ENCODE measurements around the gene CBFA2T3. TPM values are rescaled to one million over a fixed set of nuclear protein-coding genes. Genes with fewer than 3 reads are reported as not detected.
A peak's percentile ranks its signal among the peaks of the same experiment; 100 is the strongest.

Gene CBFA2T3
- total RNA-seq, 1 experiment from 2014 or later = not detected

DNA sequence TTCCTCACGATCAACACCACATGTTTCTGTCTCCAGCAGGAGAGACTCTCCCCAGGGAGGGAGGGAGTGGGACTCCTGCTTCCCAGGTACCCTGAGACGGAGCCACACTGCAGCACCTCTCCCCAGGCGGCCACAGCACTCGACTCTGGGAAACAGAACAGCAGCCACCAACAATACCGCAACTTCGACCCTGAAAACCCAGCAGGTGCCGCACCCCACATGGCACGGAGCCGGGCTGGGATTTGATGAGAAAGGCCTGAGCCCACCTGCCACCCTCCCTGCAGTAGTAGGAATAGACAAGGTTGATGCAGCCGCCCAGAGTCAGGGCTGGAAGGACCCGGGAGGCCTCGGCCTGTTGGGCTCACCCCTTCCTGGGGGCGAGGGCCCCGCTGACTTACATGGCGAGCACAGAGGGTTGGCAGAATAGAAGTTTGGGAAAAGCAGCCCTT lies 134.7 kb downstream of the CBFA2T3 start:
- DNase-seq (ENCODE audit: low spot score) = no peak

DNA sequence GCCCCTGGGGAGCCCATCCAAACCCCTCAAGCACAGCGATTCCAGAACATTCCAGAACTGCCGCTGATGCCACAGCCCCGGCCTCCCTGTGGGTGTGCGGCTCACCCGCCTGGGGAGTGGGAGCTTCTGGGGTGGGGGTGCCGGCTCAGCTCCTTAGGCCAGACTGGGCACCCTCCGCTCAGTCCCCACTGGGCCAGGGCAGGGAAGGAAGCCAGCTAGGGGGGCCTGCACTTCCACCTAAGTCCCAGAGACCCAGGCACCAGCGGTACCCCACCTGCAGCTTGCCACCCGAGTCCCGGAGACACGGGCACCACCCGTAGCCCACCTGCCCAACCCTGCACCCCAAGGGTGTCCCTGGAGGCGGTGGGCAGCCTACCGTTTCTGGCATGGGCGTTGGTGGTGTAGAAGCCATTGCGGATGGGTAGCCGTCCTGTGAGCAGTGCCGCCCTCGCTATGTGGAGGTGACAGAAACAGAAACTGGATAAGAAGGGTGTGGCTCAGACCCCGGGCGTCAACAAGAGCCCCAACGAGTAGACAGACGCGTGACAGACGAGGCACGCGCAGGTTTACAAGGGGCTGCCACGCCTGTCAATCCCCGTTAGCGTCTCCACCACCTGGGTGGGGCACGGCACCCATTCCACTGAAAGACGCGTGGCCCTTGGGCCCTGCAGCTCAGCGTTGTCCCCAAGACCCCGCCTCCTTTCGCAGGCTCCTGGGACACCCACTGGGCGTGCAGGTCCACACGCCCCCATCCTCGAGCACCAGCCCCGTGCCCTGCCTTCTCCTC lies 135.3 kb downstream of the CBFA2T3 start:
- DNase-seq (ENCODE audit: low spot score) = no peak

DNA sequence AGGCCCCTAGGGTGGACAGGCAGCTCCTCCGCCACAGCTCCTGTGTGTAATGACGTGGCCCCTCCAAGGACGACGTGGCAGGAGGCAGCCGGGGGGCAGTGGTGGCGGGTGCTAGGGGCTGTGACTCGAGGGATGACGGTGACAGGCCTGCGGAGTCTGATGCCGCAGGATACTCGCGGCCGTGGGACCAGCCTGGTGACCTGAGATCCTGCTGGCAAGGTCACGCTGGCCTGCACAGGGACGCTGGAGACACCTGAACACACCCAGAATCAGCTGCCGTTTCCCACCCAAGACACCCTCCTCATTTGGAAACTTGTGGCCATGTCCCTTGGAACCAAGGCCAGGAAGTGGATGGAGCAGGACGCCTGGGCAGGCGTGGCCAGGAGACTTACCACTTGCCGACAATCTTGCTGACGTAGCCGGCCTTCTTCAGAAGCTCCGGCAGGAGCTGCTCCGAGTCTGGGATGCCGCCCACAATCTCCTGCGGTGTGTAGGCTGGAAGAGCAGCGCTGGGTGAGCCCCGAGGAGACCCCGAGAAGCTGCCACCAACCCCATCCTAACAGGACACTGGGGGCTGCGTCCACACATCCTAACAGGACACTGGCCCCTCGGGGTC lies 136.3 kb downstream of the CBFA2T3 start:
- DNase-seq (ENCODE audit: low spot score) = no peak

DNA sequence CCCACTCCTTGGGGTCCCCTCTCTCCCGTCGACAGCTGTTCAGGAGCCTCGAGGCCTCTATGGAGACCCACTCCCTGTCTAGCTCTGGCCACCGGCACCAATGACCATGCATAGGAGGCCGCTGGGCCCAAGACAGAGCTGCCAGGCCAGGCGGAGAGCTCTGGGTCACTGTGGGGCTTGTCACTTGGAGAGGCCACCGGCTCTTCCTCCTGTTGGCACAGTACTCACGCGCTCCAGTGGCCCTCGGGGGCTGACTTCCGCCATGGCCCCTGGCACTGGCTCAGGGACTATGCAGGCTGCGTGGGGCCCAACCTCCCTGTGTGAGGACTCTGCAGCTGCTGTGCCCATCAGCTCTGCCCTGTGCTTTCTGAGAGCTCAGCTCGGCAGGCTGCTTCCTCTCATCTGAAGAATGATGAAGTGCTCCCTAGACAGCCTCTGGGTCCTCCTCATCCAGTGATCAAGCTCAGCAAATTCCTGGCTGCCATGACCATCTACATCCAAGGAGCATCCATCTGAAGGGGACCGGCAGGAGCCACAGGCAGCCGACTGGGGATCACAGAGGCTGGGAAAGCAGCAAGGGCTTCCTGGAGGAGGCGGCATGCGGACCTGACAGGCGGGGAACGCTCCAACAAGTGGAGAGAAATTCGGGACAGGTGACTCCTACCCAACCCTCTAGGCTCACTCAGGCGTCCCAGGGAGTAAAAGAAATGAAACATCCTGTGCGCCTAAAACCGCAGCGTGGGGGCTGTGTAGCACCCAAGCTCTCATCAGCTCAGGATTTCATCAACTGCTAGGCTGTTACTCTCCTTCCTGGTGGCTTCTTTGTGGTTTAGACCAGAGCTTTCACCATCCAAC lies 137.0 kb downstream of the CBFA2T3 start:
- DNase-seq (ENCODE audit: low spot score) = no peak

DNA sequence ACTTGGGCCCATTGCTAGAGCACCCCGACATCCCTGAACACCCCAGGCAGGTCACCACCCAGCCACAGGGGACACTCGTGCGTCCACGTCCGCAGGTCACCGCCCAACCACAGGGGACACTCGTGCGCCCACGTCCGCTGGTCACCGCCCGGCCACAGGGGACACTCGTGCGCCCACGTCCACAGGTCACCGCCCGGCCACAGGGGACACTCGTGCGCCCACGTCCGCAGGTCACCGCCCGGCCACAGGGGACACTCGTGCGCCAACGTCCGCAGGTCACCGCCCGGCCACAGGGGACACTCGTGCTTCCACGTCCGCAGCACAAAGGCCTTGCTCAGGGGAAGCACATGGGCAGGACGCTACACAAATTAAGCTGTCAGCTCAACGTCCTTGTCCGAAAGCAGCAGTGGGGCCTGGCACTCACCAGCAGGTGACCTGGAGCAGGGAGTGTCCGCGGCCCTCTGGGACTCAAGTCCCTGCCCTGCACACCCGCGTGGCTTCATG lies 137.9 kb downstream of the CBFA2T3 start:
- DNase-seq (ENCODE audit: low spot score) = no peak

DNA sequence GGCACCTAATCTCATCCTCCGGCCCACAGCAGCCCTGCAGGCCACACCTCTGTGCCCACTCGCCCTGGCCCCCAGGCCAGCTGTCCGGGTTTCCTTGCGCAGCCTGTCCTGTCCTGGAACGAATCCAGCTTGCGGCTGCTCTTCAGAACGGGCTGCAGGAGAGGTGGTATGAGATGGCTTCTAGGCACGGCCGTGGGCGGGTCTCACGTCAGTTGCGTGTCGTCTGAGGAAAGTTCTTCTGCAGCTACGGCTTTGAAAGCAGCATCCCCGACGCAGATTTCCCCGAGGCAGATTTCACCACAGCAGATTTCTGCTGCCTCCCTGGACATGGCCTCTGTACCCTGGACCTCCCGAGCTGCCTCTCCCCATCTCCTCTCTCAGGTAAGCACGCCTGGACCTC lies 138.4 kb downstream of the CBFA2T3 start:
- no peak for DNase-seq (ENCODE audit: low spot score)

DNA sequence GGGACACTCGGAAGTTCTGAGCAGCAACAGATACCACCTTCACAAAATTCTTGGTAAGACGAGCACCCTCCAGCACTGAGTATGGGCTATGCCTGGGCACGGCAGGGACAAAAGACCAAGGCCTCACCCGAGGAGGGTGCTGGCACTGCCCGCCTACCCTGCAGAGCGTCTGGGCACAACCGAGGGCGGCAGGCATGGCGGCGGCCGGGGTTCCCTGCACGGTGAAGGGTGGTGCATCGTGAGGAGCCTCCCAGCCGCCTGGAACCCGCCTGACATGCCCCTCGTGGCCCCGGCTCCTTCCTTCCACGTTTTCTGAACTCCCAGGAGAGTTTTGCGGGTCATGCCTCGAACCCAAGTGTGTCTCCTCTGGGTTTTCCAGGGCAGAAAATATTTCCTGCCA lies 139.2 kb downstream of the CBFA2T3 start:
- DNase-seq (ENCODE audit: low spot score) = no peak

DNA sequence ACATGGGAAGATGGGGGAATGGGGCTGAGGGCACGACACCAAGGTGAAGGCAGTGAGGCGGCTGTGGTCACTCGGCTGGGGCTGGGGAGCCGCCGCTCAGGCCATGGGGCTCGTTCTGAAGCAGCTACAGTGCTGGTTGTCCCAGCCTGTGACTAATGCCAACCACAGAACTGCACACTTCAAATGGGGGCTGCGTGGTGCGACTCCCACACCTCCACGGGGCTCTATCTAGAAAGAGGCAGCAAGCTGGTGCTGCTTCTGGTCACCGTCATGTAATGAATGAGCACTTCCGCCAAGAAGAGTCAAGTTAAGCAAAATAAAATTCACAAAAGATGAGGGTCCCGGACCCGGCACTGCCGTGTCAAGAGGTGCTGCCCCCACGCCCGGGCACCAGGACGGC lies 140.2 kb downstream of the CBFA2T3 start:
- DNase-seq (ENCODE audit: low spot score) = no peak

DNA sequence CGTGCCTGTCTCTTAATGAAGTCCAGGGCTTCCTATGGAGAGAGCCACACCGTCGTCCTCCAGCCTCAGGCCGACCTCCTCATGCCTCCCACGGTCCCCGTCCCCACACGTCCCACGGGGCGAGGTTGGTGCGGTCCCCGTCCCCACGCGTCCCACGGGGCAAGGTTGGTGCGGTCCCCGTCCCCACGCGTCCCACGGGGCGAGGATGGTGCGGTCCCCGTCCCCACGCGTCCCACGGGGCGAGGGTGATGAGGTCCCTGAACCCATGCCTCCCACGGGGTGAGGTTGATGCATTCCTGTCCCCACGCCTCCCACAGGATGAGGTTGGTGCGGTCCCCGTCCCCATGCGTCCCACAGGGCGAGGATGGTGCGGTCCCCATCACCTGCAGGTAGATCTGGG lies 141.2 kb downstream of the CBFA2T3 start:
- no peak for DNase-seq (ENCODE audit: low spot score)

DNA sequence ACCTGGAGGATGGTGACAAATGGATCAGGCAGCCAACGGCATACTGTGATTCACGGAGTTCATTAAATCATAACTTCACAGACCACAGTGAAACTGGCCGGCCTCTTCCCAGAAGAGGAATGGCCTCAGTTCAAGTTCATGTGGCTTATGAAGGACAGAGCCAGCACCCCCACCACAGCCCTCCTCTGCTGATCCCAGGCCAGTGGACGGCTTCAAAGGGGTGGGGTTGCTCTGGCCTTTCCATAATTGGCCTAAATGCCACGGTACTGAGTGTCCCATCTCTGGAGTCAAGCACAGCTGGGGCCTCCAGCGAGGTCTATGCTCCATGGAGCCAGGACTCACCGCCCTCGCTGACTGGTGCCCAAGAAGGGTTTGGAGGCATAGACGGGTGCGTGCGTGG lies 141.6 kb downstream of the CBFA2T3 start:
- no peak for DNase-seq (ENCODE audit: low spot score)

DNA sequence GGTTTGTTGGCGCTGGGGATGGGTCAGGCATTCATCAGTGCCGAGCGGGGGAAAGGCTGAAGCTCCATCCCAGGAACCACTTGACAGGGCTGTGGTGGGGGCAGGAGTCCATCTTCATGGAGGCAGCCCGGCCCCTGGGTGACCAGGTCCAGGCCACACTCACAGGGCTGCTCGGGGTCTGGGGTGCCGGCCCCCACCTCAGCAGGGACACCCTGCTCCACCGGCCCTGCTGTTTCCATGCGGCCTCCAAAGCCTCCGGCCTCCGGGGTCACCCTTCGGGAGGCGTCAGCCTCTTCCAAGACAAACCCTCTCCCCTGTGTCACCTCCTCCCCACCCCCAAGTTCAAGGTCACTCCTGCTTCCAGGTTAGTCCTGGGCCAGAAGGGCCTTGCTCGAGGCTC lies 142.3 kb downstream of the CBFA2T3 start:
- no peak for DNase-seq (ENCODE audit: low spot score)

DNA sequence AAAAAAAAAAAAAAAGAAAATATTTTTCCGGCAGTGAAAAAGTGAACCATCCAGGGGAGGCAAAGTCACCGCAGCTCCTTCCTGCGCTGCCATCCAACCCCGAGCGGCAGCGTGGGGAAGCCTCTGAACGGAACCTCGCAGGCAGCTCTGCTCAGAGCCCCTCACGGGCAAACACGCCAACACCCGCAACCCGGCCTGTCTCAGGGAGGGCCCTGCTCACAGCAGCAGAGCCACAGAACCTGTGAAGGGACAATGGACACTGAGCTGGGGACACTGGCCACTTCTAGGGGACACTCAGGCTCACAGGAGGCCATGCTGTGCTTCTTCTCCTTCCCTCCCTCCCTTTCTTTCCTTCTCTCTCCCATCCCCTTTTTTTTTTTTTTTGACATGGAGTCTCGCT lies 143.9 kb downstream of the CBFA2T3 start:
- no peak for DNase-seq (ENCODE audit: low spot score)

DNA sequence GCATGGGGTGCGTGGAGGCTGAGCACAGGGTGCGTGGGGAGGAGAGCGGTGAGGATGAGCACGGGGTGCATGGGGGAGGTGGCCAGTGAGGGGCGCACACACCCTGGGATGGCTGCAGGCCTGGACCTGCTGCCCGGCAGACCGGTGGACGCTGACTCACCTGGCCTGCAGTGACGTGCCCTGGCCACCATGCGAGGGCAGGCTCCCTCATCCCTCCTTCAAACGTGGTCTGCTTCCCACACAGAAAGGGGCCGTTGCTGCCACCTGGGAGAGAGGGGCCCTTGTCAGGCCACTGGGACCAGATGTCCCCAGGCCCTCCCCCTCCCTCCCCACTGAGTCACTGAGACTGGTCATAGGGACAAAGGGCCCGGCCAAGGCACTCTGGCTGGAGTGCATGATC lies 145.2 kb downstream of the CBFA2T3 start:
- DNase-seq (ENCODE audit: low spot score) = peak; percentile 35

DNA sequence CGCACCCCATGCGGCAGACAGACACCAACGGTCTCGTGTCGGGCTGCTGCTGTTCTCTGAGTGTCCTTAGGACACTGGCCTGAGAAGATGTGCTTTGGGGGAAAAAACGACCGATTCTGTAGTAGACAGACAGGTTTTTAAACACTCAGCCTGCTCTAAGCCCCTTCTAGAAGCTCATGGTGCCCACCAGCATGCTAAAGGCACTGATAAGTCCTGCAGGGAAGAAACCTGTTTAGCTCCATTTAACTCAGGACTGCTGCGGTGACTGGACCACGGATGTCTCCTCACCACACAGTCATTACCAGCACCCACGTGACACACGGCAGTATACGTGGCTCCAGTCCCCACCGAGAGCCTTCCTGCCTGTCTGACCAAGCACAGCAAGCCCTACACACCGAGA lies 146.2 kb downstream of the CBFA2T3 start:
- DNase-seq (ENCODE audit: low spot score) = no peak

DNA sequence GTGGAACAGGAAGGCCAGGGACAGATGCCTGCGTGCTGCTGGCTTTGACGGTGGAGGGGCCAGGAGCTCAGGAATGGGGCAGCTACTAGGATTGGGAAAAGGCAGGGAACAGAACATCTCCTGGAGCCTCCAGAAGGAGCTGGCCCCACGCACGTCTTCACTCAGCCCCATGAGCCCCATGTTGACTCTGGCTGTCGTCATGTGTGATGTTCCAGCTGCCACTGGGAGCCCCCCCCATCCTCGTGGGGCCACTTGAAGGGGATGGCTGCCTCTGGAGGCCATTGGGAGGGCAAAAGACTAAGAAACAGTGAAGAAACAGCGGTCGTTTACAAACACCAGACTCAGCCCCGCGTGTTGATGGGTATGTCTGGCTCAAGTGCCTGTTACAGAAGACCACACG lies 146.7 kb downstream of the CBFA2T3 start:
- DNase-seq (ENCODE audit: low spot score) = no peak

DNA sequence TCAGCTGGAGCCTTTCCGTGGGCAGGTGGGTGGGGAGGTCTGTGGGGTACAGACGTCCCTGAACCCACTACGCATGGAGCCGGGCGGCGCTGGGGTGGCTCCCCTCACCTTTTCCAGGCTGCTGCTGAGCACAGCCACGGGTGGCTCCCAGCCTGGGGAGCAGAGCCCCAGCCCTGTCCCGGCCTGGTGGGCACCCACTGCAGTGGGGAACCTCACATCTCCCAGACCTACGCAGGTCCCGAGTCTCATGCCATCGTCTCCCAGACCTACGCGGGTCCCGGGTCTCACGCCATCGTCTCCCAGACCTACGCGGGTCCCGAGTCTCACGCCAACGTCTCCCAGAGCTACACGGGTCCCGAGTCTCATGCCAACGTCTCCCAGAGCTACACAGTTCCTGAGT lies 148.3 kb downstream of the CBFA2T3 start:
- no peak for DNase-seq (ENCODE audit: low spot score)

DNA sequence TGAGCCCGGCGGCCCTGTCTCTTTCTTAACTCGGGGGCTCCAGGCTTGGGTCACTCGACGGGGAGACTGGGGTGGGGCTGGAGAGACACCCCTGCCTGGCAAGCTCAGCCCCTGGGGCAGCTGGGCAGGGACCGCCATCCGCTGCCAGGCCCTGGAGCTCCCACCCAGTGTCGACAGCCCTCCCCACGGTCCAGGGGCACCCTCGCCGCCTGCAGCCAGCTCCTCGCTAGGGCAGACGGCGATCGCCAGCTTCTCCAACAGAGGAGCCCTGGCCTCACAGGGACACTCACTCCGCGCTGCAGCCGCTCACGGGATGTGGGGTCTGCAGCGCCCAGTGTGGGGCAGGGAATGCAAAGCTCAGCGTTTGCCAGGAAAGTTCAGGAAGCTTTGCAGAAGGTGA lies 149.3 kb downstream of the CBFA2T3 start:
- DNase-seq (ENCODE audit: low spot score) = no peak

DNA sequence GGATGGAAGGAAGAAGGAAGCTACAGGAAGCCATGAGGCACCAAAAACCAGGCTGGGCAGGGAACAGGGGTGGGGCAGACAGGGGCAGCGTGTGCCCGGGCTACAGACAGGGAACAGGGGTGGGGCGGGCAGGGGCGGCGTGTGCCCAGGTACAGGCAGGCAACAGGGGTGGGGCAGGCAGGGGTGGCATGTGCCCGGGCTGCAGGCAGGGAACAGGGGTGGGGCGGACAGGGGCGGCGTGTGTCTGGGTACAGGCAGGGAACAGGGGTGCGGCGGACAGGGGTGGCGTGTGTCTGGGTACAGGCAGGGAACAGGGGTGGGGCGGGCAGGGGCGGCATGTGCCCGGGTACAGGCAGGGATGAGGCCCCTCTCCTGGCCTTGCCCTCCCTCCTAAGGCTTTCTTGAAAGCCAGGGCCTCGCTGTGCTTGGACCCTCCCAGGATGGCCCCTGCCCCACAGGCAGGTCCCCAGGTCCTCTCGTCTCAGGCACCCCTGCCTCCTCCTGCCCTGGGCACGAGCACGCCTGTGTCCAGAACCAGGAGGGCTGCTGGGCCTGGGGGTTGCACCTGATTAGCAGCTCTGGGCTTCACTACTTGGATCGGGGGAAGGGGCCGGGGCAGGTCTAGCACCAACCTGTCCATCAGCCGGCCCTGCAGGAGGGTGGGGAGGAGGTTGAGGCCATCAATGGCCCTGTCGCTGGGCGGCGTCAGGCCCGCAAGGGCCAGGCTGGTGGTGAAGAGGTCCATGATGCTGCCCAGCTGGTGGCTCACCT lies 150.8 kb downstream of the CBFA2T3 start:
- DNase-seq (ENCODE audit: low spot score) = no peak

DNA sequence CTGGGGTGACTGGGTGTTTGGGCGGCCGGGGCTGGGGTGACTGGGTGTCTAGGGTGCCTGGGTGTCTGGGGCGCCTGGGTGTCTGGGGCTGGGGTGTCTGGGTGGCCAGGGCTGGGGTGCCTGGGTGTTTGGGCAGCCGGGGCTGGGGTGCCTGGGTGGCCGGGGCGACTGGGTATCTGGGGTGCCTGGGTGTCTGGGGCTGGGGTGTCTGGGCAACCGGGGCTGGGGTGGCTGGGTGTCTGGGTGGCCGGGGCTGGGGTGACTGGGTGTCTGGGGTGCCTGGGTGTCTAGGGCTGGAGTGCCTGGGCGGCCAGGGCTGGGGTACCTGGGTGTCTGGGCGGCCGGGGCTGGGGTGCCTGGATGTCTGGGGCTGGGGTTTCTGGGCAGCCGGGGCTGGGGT lies 151.9 kb downstream of the CBFA2T3 start:
- no peak for DNase-seq (ENCODE audit: low spot score)
